Measurements from ENCODE around the gene TTLL10.

GRCh38 chr1:1165900-1166421 lies 7.7 kb upstream of the TTLL10 start:
- TF ChIP-seq POLR2A (IDR thresholded peaks at IDR 0.05; ENCODE audit: low read depth, low read length) (no peak), TAF1 (IDR thresholded peaks at IDR 0.05; ENCODE audit: low read depth, low read length) (no peak), POLR2AphosphoS5 (IDR thresholded peaks at IDR 0.05; ENCODE audit: low read depth, low read length) (no peak)
